H9 (cell line): Measurements from ENCODE around the gene MYF6. TPM values are rescaled to one million over a fixed set of nuclear protein-coding genes. Genes with fewer than 3 reads are reported as not detected.

Source experiments
- DNase-seq: peaks from one replicate; pipeline ENCODE4 v3.0.0-alpha.2; 2017
- H2AFZ ChIP-seq: one replicate; pipeline ENCODE4 v1.6.1; 2013; ENCODE audit warnings: mild to moderate bottlenecking, low read length, control low read depth, moderate library complexity
- H2AK5ac ChIP-seq: 2 replicates; pipeline ENCODE4 v1.6.1; 2013; ENCODE audit warnings: low read length, control low read depth, mixed read lengths; ENCODE audit not compliant: insufficient read length
- H2BK120ac ChIP-seq: one replicate; pipeline ENCODE4 v1.6.1; 2013; ENCODE audit warnings: low read depth, mild to moderate bottlenecking, low read length, control low read depth, inconsistent platforms; ENCODE audit not compliant: poor library complexity, severe bottlenecking
- H2BK12ac ChIP-seq: 2 replicates; pipeline ENCODE4 v1.6.1; 2013; ENCODE audit warnings: low read length, control low read depth, mixed read lengths, low read depth; ENCODE audit not compliant: insufficient read length
- H2BK15ac ChIP-seq: 2 replicates; pipeline ENCODE4 v1.6.1; 2013; ENCODE audit warnings: low read depth, low read length, control low read depth
- H2BK20ac ChIP-seq: one replicate; pipeline ENCODE4 v1.6.1; 2013; ENCODE audit warnings: low read depth, mild to moderate bottlenecking, low read length, control low read depth, inconsistent platforms; ENCODE audit not compliant: poor library complexity, severe bottlenecking
- H2BK5ac ChIP-seq: 2 replicates; pipeline ENCODE4 v1.6.1; 2013; ENCODE audit warnings: low read length, control low read depth, mixed read lengths; ENCODE audit not compliant: insufficient read length
- H3K14ac ChIP-seq: 2 replicates; pipeline ENCODE4 v1.6.1; 2013; ENCODE audit warnings: low read length, control low read depth; ENCODE audit not compliant: insufficient read depth
- H3K18ac ChIP-seq: 2 replicates; pipeline ENCODE4 v1.6.1; 2013; ENCODE audit warnings: low read depth, mild to moderate bottlenecking, mixed read lengths, low read length, control low read depth; ENCODE audit not compliant: insufficient read length
- H3K23ac ChIP-seq: 2 replicates; pipeline ENCODE4 v1.6.1; 2013; ENCODE audit warnings: low read length, control low read depth, mixed read lengths, low read depth; ENCODE audit not compliant: insufficient read length
- H3K23me2 ChIP-seq: 2 replicates; pipeline ENCODE4 v1.6.1; 2013; ENCODE audit warnings: low read depth, mild to moderate bottlenecking, mixed read lengths, low read length, control low read depth; ENCODE audit not compliant: insufficient read length, poor library complexity, severe bottlenecking
- H3K27ac ChIP-seq: 2 replicates; pipeline ENCODE4 v1.5.1; 2013; ENCODE audit warnings: low read length, control low read depth, mixed read lengths, low read depth; ENCODE audit not compliant: insufficient read length
- H3K27me3 ChIP-seq: 2 replicates; pipeline ENCODE4 v1.6.1; 2013; ENCODE audit warnings: low read length, control low read depth, inconsistent platforms; ENCODE audit not compliant: insufficient read depth
- H3K4ac ChIP-seq: 2 replicates; pipeline ENCODE4 v1.6.1; 2013; ENCODE audit warnings: low read depth, mild to moderate bottlenecking, control low read depth, inconsistent platforms, low read length, moderate library complexity
- H3K4me1 ChIP-seq: 2 replicates; pipeline ENCODE4 v1.6.1; 2013; ENCODE audit warnings: low read length, control low read depth, inconsistent platforms; ENCODE audit not compliant: insufficient read depth
- H3K4me2 ChIP-seq: 2 replicates; pipeline ENCODE4 v1.6.1; 2013; ENCODE audit warnings: low read length, control low read depth, mixed read lengths; ENCODE audit not compliant: insufficient read length, insufficient read depth
- H3K56ac ChIP-seq: 2 replicates; pipeline ENCODE4 v1.6.1; 2013; ENCODE audit warnings: low read depth, mild to moderate bottlenecking, mixed read lengths, low read length, control low read depth; ENCODE audit not compliant: insufficient read length
- H3K79me1 ChIP-seq: 2 replicates; pipeline ENCODE4 v1.6.1; 2013; ENCODE audit warnings: low read depth, mild to moderate bottlenecking, moderate library complexity, low read length, control low read depth, inconsistent platforms; ENCODE audit not compliant: insufficient read depth, poor library complexity, severe bottlenecking
- H3K79me2 ChIP-seq: 2 replicates; pipeline ENCODE4 v1.6.1; 2013; ENCODE audit warnings: low read length, control low read depth, inconsistent platforms; ENCODE audit not compliant: insufficient read depth
- H3K9ac ChIP-seq: 2 replicates; pipeline ENCODE4 v1.6.1; 2013; ENCODE audit warnings: low read length, control low read depth, mixed read lengths; ENCODE audit not compliant: insufficient read length; ENCODE audit errors: extremely low read depth
- H3K9me3 ChIP-seq: one replicate; pipeline ENCODE4 v1.6.1; 2013; ENCODE audit warnings: low read depth, low read length, inconsistent platforms; ENCODE audit not compliant: control insufficient read depth
- H3T11ph ChIP-seq: one replicate; pipeline ENCODE4 v1.6.1; 2013; ENCODE audit warnings: mild to moderate bottlenecking, low read length, control low read depth, inconsistent platforms
- H4K20me1 ChIP-seq: one replicate; pipeline ENCODE4 v1.6.1; 2013; ENCODE audit not compliant: control insufficient read depth, insufficient read length, insufficient read depth
- H4K5ac ChIP-seq: 2 replicates; pipeline ENCODE4 v1.6.1; 2013; ENCODE audit warnings: low read depth, mild to moderate bottlenecking, mixed read lengths, low read length, control low read depth; ENCODE audit not compliant: insufficient read length
- H4K8ac ChIP-seq: replicated peaks from 2 replicates; pipeline ENCODE4 v1.6.1; 2013; ENCODE audit warnings: low read length, control low read depth, mixed read lengths, low read depth; ENCODE audit not compliant: insufficient read length
- H4K91ac ChIP-seq: 2 replicates; pipeline ENCODE4 v1.6.1; 2013; ENCODE audit warnings: low read depth, mild to moderate bottlenecking, moderate library complexity, mixed read lengths, low read length, control low read depth; ENCODE audit not compliant: insufficient read length
- H3K27ac Mint-ChIP-seq, 3 experiments: 2 replicates in 2 of 3; 3 replicates in 1 of 3; pipeline ENCODE4 v1.8.0; 2020 to 2021; ENCODE audit warnings: mixed read lengths in 3 of 3, mild to moderate bottlenecking in 1 of 3, moderate library complexity in 1 of 3
- H3K27me3 Mint-ChIP-seq: 2 replicates; pipeline ENCODE4 v1.8.0; 2021; ENCODE audit warnings: low read depth, mild to moderate bottlenecking, moderate library complexity, mixed read lengths
- H3K36me3 Mint-ChIP-seq, 3 experiments: 2 replicates in 2 of 3; 3 replicates in 1 of 3; pipeline ENCODE4 v1.8.0; 2020 to 2021; ENCODE audit warnings: low read depth in 3 of 3, mixed read lengths in 3 of 3; ENCODE audit not compliant: insufficient read depth in 1 of 3
- H3K4me1 Mint-ChIP-seq, 2 experiments: 2 replicates each; pipeline ENCODE4 v1.8.0; 2020; ENCODE audit warnings: mixed read lengths in 2 of 2
- H3K4me3 Mint-ChIP-seq, 2 experiments: 2 replicates in 1 of 2; 3 replicates in 1 of 2; pipeline ENCODE4 v1.8.0; 2020 to 2021; ENCODE audit warnings: mild to moderate bottlenecking in 2 of 2, mixed read lengths in 2 of 2, moderate library complexity in 1 of 2
- H3K9me3 Mint-ChIP-seq, 2 experiments: 2 replicates in 1 of 2; 3 replicates in 1 of 2; pipeline ENCODE4 v1.8.0; 2020; ENCODE audit warnings: mild to moderate bottlenecking in 2 of 2, mixed read lengths in 2 of 2, moderate library complexity in 1 of 2
- CTCF ChIP-seq: fragments of 200-600 bp; sonication (generic); conservative IDR thresholded peaks from 3 replicates; pipeline ENCODE4 v1.8.0; 2021; ENCODE audit warnings: antibody characterized with exemption, mild to moderate bottlenecking
- total RNA-seq: library from RNA; stranded (reverse); gene quantifications from 2 replicates; pipeline ENCODE4 v1.2.1, GENCODE V29; 2021

Gene MYF6
- total RNA-seq, 1 experiment from 2014 or later = not detected

GRCh38 chr12:80712866-80713265, 5.4 kb downstream of the MYF6 start:
- Histone ChIP-seq H2BK120ac (no peak overlapping the region), H2BK20ac (no peak overlapping the region), H3K9ac (no peak overlapping the region), H3K4me2 (no peak overlapping the region), H3K14ac (no peak overlapping the region), H3K79me1 (no peaks in the 10 kb centered on the region), H3K9me3 (no peaks in the 10 kb centered on the region), H3K27ac (no peak overlapping the region), H3K18ac (no peak overlapping the region), H4K91ac (no peak overlapping the region), H3K4me1 (peaks cover 15% of the 10 kb centered on the region), H3K56ac (no peak overlapping the region), H3K23ac (no peak overlapping the region), H3K4ac (no peak overlapping the region), H2BK5ac (no peak overlapping the region), H3K27me3 (peaks cover 48% of the 10 kb centered on the region; the same call in 1 of the 2 replicates), H2AK5ac (no peak overlapping the region), H3T11ph (no peak overlapping the region), H4K5ac (no peak overlapping the region), H3K79me2 (no peaks in the 10 kb centered on the region), H4K20me1 (no peaks in the 10 kb centered on the region), H2AFZ (no peak overlapping the region), H3K23me2 (peaks cover 20% of the 10 kb centered on the region), H4K8ac (no peak overlapping the region), H2BK15ac (no peak overlapping the region), H2BK12ac (no peak overlapping the region)
- no peaks in the 10 kb centered on the region; a peak in 1 of 5 replicates for H3K9me3 Mint-ChIP-seq
- no peak overlapping the region for H3K27ac Mint-ChIP-seq
- peaks cover 84% of the 10 kb centered on the region for H3K27me3 Mint-ChIP-seq
- no peaks in the 10 kb centered on the region for H3K36me3 Mint-ChIP-seq
- DNase-seq = no peak
- H3K4me3 Mint-ChIP-seq = no peak overlapping the region
- peaks cover 68 to 70% of the 10 kb centered on the region in 2 experiments for H3K4me1 Mint-ChIP-seq
- TF ChIP-seq CTCF = no peak
